GM19372 (cell line): Measurements from ENCODE around the gene SHROOM3.
"Not testable (repeated sequence)": the region's sequence is repeated elsewhere in the genome, so short reads cannot be mapped to it uniquely, and the experiment has no call there.

Experiments used
- ATAC-seq: cut with Tn5 transposase; IDR thresholded peaks from one replicate; pipeline ENCODE4 v1.9.1; 2021; ENCODE audit warnings: mild to moderate bottlenecking, low read depth, moderate library complexity; ENCODE audit not compliant: unreplicated experiment

The SHROOM3 gene

GRCh38 chr4:76585897-76586360 is 150.9 kb downstream of the SHROOM3 start:
- peak; percentile 85 for ATAC-seq

- no peak for ATAC-seq
Measured at GRCh38 chr4:76588274-76588673, 153.2 kb downstream of the SHROOM3 start.

- ATAC-seq = no peak
Measured at GRCh38 chr4:76589402-76589801, 154.4 kb downstream of the SHROOM3 start.

- ATAC-seq = no peak
Measured at GRCh38 chr4:76589872-76590797, 155.1 kb downstream of the SHROOM3 start.

GRCh38 chr4:76590798-76591281 is 155.8 kb downstream of the SHROOM3 start:
- no peak for ATAC-seq

- no peak for ATAC-seq
Measured at GRCh38 chr4:76591992-76592391, 157.0 kb downstream of the SHROOM3 start.

- ATAC-seq = no peak
Measured at GRCh38 chr4:76592460-76592859, 157.4 kb downstream of the SHROOM3 start.

GRCh38 chr4:76594173-76594572 is 159.1 kb downstream of the SHROOM3 start:
- no peak for ATAC-seq

- no peak for ATAC-seq
Measured at GRCh38 chr4:76595435-76595834, 160.4 kb downstream of the SHROOM3 start.

- no peak for ATAC-seq
Measured at GRCh38 chr4:76596713-76597112, 161.7 kb downstream of the SHROOM3 start.

GRCh38 chr4:76597423-76597979 is 162.5 kb downstream of the SHROOM3 start:
- ATAC-seq = no peak

GRCh38 chr4:76600447-76600846 is 165.4 kb downstream of the SHROOM3 start:
- no peak for ATAC-seq

GRCh38 chr4:76601791-76602190 is 166.8 kb downstream of the SHROOM3 start:
- no peak for ATAC-seq

GRCh38 chr4:76605099-76605563 is 170.1 kb downstream of the SHROOM3 start:
- no peak for ATAC-seq

- ATAC-seq = no peak
Measured at GRCh38 chr4:76606645-76607265, 171.7 kb downstream of the SHROOM3 start.

GRCh38 chr4:76607266-76607799 is 172.3 kb downstream of the SHROOM3 start:
- ATAC-seq = peak; percentile 91

GRCh38 chr4:76607846-76608245 is 172.8 kb downstream of the SHROOM3 start:
- peak; percentile 13 for ATAC-seq

- ATAC-seq = not testable (repeated sequence)
Measured at GRCh38 chr4:76608549-76608948, 173.5 kb downstream of the SHROOM3 start.

GRCh38 chr4:76610751-76611547 is 175.9 kb downstream of the SHROOM3 start:
- no peak for ATAC-seq

- ATAC-seq = no peak
Measured at GRCh38 chr4:76611616-76612207, 176.7 kb downstream of the SHROOM3 start.
